Activated CD8-positive, alpha-beta T cell treated with anti-CD3 and anti-CD28 coated beads for 36 hours (primary cell): ENCODE results near the gene CACNA1F. TPM values are rescaled to one million over a fixed set of nuclear protein-coding genes. Genes with fewer than 3 reads are reported as not detected.

Experiments
- ATAC-seq: fragments of 200-7000 bp; cut with Tn5 transposase; one replicate; pipeline ENCODE4 v1.10.0; 2021; ENCODE audit warnings: mild to moderate bottlenecking, moderate library complexity
- CTCF ChIA-PET: fragments of 350-600 bp; sonication (Branson Sonifier 250); formaldehyde crosslinking; loops from one replicate; lab custom pipeline; 2021; ENCODE audit warnings: antibody characterized with exemption; lab: Charles Lee
- POLR2A ChIA-PET: fragments of 350-600 bp; sonication (Branson Sonifier 250); formaldehyde crosslinking; loops from one replicate; lab custom pipeline; 2021; ENCODE audit warnings: antibody characterized with exemption; lab: Charles Lee
- DNase-seq: peaks from one replicate; pipeline ENCODE4 v3.0.0-alpha.2; 2020
- H3K27ac Mint-ChIP-seq: one replicate; pipeline ENCODE4 v1.8.0; 2021; ENCODE audit warnings: mild to moderate bottlenecking, mixed read lengths
- H3K27me3 Mint-ChIP-seq: one replicate; pipeline ENCODE4 v1.8.0; 2021; ENCODE audit warnings: mixed read lengths
- H3K36me3 Mint-ChIP-seq: one replicate; pipeline ENCODE4 v1.8.0; 2021; ENCODE audit warnings: low read depth, mixed read lengths
- H3K4me1 Mint-ChIP-seq: one replicate; pipeline ENCODE4 v1.8.0; 2021; ENCODE audit warnings: low read depth, mixed read lengths
- H3K4me3 Mint-ChIP-seq: one replicate; pipeline ENCODE4 v1.8.0; 2021; ENCODE audit warnings: mild to moderate bottlenecking, moderate library complexity, mixed read lengths
- H3K9me3 Mint-ChIP-seq: one replicate; pipeline ENCODE4 v1.8.0; 2021; ENCODE audit warnings: mixed read lengths
- CTCF ChIP-seq: fragments of 200-600 bp; IDR thresholded peaks from one replicate; pipeline ENCODE4 v1.8.0; 2022; ENCODE audit warnings: antibody characterized with exemption, mild to moderate bottlenecking
- intact Hi-C: fragments of 100-400 bp; cut with micrococcal nuclease; formaldehyde crosslinking; loops from one replicate; pipeline ENCODE4 v1.10.0; 2022
- total RNA-seq, 2 experiments: library from RNA; stranded (reverse); gene quantifications; one replicate each; pipeline ENCODE4 v1.2.3, GENCODE V29; 2021

The CACNA1F gene
- total RNA-seq, 2 experiments from 2014 or later, result 0.90 to 1.1 TPM

GRCh38 chrX:49186125-49187027, 46.8 kb downstream of the CACNA1F start, which contains the start of gene PRICKLE3:
PRICKLE3 (minus strand) TSS chrX:49186373; CDS start chrX:49186297, 76 bp downstream.
- intact Hi-C loops, result no loop called here
- TF ChIP-seq CTCF, result peak; percentile 57
- peak within 1 kb of the TSS; percentile 82 for H3K27ac Mint-ChIP-seq
- H3K36me3 Mint-ChIP-seq, result peaks cover 13% of the 10 kb centered on the region
- no peaks in the 10 kb centered on the region for H3K27me3 Mint-ChIP-seq
- H3K4me3 Mint-ChIP-seq, result peak within 1 kb of the TSS; percentile 84
- POLR2A ChIA-PET, result interaction anchor here (1.0 kb wide), 1 partner anchor 274 kb away, joined by 3 read pairs; no protein-coding TSS in a partner anchor
- CTCF ChIA-PET, result no interaction called here
- peaks cover 8% of the 10 kb centered on the region for H3K4me1 Mint-ChIP-seq
- no peaks in the 10 kb centered on the region for H3K9me3 Mint-ChIP-seq
- peak; percentile 18 for ATAC-seq
- peak; percentile 85 for DNase-seq

- DNase-seq, result peak; percentile 66
- TF ChIP-seq CTCF, result no peak
- ChIA-PET POLR2A (interaction anchor here (1.0 to 1.4 kb wide), 4 partner anchors 12 to 104 kb away, joined by 3 to 6 read pairs (median 4); no protein-coding TSS in a partner anchor), CTCF (interaction anchor here (1.0 to 1.2 kb wide), 2 partner anchors 8 to 17 kb away, joined by 3 read pairs; no protein-coding TSS in a partner anchor)
- H3K27me3 Mint-ChIP-seq, result no peaks in the 10 kb centered on the region
- no peaks in the 10 kb centered on the region for H3K9me3 Mint-ChIP-seq
- intact Hi-C loops, result no loop called here
- peaks cover 6% of the 10 kb centered on the region for H3K4me1 Mint-ChIP-seq
- peak overlapping the region; percentile 82 for H3K27ac Mint-ChIP-seq
- H3K4me3 Mint-ChIP-seq, result peak overlapping the region; percentile 84
- H3K36me3 Mint-ChIP-seq, result peaks cover 20% of the 10 kb centered on the region
- ATAC-seq, result peak; percentile 64
Measured at GRCh38 chrX:49184294-49185281, 48.6 kb downstream of the CACNA1F start.

- no peak for TF ChIP-seq CTCF
- ChIA-PET CTCF (interaction anchor here (1.0 kb wide), 1 partner anchor 9 kb away, joined by 3 read pairs; no protein-coding TSS in a partner anchor), POLR2A (interaction anchor here (1.0 kb wide), 1 partner anchor 15 kb away, joined by 3 read pairs; no protein-coding TSS in a partner anchor)
- H3K36me3 Mint-ChIP-seq, result peaks cover 26% of the 10 kb centered on the region
- no peak for ATAC-seq
- peaks cover 6% of the 10 kb centered on the region for H3K4me1 Mint-ChIP-seq
- no peaks in the 10 kb centered on the region for H3K27me3 Mint-ChIP-seq
- H3K9me3 Mint-ChIP-seq, result no peaks in the 10 kb centered on the region
- intact Hi-C loops, result no loop called here
- no peak overlapping the region for H3K4me3 Mint-ChIP-seq
- H3K27ac Mint-ChIP-seq, result no peak overlapping the region
- no peak for DNase-seq
Measured at GRCh38 chrX:49183701-49184281, 49.3 kb downstream of the CACNA1F start.

DNA sequence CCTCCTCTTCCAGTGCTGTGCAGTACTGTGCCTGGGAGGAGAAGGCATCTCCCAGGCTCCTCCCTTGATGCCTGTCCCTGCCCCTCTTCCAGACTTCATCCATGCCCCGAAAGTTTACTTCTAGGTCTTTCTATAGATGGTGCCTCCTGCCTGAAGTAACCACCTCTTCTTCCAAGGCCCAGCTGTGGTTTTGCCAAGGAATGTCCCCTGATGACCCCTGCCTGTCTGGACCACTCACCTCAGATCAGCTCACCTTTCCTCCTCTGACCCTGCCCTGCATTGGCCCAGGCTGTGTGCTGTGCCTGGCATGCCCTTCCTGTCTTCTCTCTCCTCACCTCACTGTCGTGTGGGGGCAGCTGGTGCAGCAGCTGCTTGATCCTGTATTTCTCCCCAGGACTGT, 53.8 kb downstream of the CACNA1F start:
- H3K4me1 Mint-ChIP-seq, result peaks cover 11% of the 10 kb centered on the region
- ChIA-PET POLR2A (no interaction called here), CTCF (interaction anchor here (2.6 kb wide), 1 partner anchor 14 kb away, joined by 9 read pairs; no protein-coding TSS in a partner anchor)
- intact Hi-C loops, result no loop called here
- DNase-seq, result no peak
- ATAC-seq, result no peak
- TF ChIP-seq CTCF, result no peak
- H3K36me3 Mint-ChIP-seq, result peaks cover 39% of the 10 kb centered on the region
- no peak overlapping the region for H3K4me3 Mint-ChIP-seq
- no peaks in the 10 kb centered on the region for H3K27me3 Mint-ChIP-seq
- H3K9me3 Mint-ChIP-seq, result no peaks in the 10 kb centered on the region
- H3K27ac Mint-ChIP-seq, result no peak overlapping the region
